Type B pancreatic cell (in vitro differentiated cells): ENCODE results near the gene POLR2I. TPM values are rescaled to one million over a fixed set of nuclear protein-coding genes. Genes with fewer than 3 reads are reported as not detected.

Experiments used
- DNase-seq: peaks from one replicate; pipeline ENCODE4 v3.0.0; 2021; ENCODE audit warnings: mixed read lengths; ENCODE audit not compliant: unreplicated experiment; ENCODE audit errors: extremely low spot score
- H3K27ac Mint-ChIP-seq: 2 replicates; pipeline ENCODE4 v1.8.0; 2021; ENCODE audit warnings: mild to moderate bottlenecking, mixed read lengths
- H3K27me3 Mint-ChIP-seq: 2 replicates; pipeline ENCODE4 v1.8.0; 2021; ENCODE audit warnings: mixed read lengths
- H3K36me3 Mint-ChIP-seq: 2 replicates; pipeline ENCODE4 v1.8.0; 2021; ENCODE audit warnings: mixed read lengths
- H3K4me1 Mint-ChIP-seq: one replicate; pipeline ENCODE4 v1.8.0; 2021; ENCODE audit warnings: mixed read lengths; ENCODE audit not compliant: unreplicated experiment
- H3K4me3 Mint-ChIP-seq: 2 replicates; pipeline ENCODE4 v1.8.0; 2021; ENCODE audit warnings: mild to moderate bottlenecking, mixed read lengths
- H3K9me3 Mint-ChIP-seq: 2 replicates; pipeline ENCODE4 v1.8.0; 2021; ENCODE audit warnings: mixed read lengths
- CTCF ChIP-seq: fragments of 200-600 bp; sonication (generic); conservative IDR thresholded peaks from 2 replicates; pipeline ENCODE4 v1.5.0; 2021; ENCODE audit warnings: antibody characterized with exemption, mild to moderate bottlenecking
- total RNA-seq: library from RNA; stranded (reverse); gene quantifications from 2 replicates; pipeline ENCODE4 v1.2.1, GENCODE V29; 2021; ENCODE audit warnings: low replicate concordance

Gene POLR2I
- total RNA-seq, 1 donor from 2014 or later = 81.7 TPM

DNA sequence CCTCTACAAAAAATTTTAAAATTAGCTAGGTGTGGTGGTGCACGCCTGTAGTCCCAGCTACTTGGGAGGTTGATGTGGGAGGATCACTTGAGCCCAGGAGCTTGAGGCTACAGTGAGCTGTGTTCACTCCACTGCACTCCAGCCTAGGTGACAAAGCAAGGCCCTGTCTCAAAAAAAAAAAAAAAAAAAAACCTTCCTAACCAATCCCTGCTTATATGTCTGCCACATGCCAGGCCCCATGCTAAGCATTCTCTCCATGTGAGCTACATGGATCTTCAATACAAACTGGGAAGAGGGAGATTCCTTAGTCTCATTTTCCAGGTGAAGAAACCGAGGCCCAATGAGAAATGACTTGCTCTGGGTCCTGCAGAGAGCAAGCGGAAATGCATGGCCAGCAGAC, 6.0 kb downstream of the POLR2I start:
- DNase-seq = no peak
- H3K36me3 Mint-ChIP-seq = peaks cover 4% of the 10 kb centered on the region
- H3K27me3 Mint-ChIP-seq = no peaks in the 10 kb centered on the region
- H3K4me1 Mint-ChIP-seq = peaks cover 2% of the 10 kb centered on the region
- H3K9me3 Mint-ChIP-seq = no peaks in the 10 kb centered on the region
- H3K4me3 Mint-ChIP-seq = no peak overlapping the region
- TF ChIP-seq CTCF = no peak
- no peak overlapping the region for H3K27ac Mint-ChIP-seq

- H3K36me3 Mint-ChIP-seq = no peaks in the 10 kb centered on the region
- H3K4me3 Mint-ChIP-seq = no peak overlapping the region
- H3K9me3 Mint-ChIP-seq = no peaks in the 10 kb centered on the region
- DNase-seq = no peak
- no peaks in the 10 kb centered on the region for H3K27me3 Mint-ChIP-seq
- no peak overlapping the region for H3K27ac Mint-ChIP-seq
- no peak for TF ChIP-seq CTCF
- no peaks in the 10 kb centered on the region for H3K4me1 Mint-ChIP-seq
These were observed 7.7 kb downstream of the POLR2I start for GRCh38 chr19:36106991-36107390.

- H3K27ac Mint-ChIP-seq = no peak overlapping the region
These were observed 8.2 kb downstream of the POLR2I start for GRCh38 chr19:36106441-36106840.

GRCh38 chr19:36103842-36104552, 10.7 kb downstream of the POLR2I start:
- Mint-ChIP-seq H3K27ac (no peak overlapping the region), H3K36me3 (no peaks in the 10 kb centered on the region), H3K27me3 (no peaks in the 10 kb centered on the region), H3K4me3 (no peak overlapping the region), H3K9me3 (no peaks in the 10 kb centered on the region), H3K4me1 (no peaks in the 10 kb centered on the region)
- no peak for DNase-seq
- no peak for TF ChIP-seq CTCF

More at GRCh38 chr19:36106441-36106840, 8.2 kb downstream of the POLR2I start:
- no peaks in the 10 kb centered on the region for H3K36me3 Mint-ChIP-seq
- TF ChIP-seq CTCF = no peak
- H3K27me3 Mint-ChIP-seq = no peaks in the 10 kb centered on the region
- no peaks in the 10 kb centered on the region for H3K4me1 Mint-ChIP-seq
- no peaks in the 10 kb centered on the region for H3K9me3 Mint-ChIP-seq
- no peak for DNase-seq
- H3K4me3 Mint-ChIP-seq = no peak overlapping the region

GRCh38 chr19:36103040-36103626, 11.5 kb downstream of the POLR2I start:
- Mint-ChIP-seq H3K27ac (no peak overlapping the region), H3K36me3 (no peaks in the 10 kb centered on the region), H3K4me1 (no peaks in the 10 kb centered on the region)

More at GRCh38 chr19:36103040-36103626, 11.5 kb downstream of the POLR2I start:
- Mint-ChIP-seq H3K27me3 (no peaks in the 10 kb centered on the region), H3K9me3 (no peaks in the 10 kb centered on the region), H3K4me3 (no peak overlapping the region)
- no peak for TF ChIP-seq CTCF
- no peak for DNase-seq
